Nephron progenitor cell (in vitro differentiated cells): ENCODE data around the gene TRIM40.
"Not testable (repeated sequence)": the region's sequence is repeated elsewhere in the genome, so short reads cannot be mapped to it uniquely, and the experiment has no call there.

ENCODE experiments used
- DNase-seq: peaks from one replicate; pipeline ENCODE4 v3.0.0; 2021
- H3K27ac Mint-ChIP-seq: 2 replicates; pipeline ENCODE4 v1.8.0; 2021; ENCODE audit warnings: mild to moderate bottlenecking, moderate library complexity, mixed read lengths
- H3K27me3 Mint-ChIP-seq: 2 replicates; pipeline ENCODE4 v1.8.0; 2021; ENCODE audit warnings: mild to moderate bottlenecking, low read depth, mixed read lengths; ENCODE audit not compliant: poor library complexity
- H3K36me3 Mint-ChIP-seq: 2 replicates; pipeline ENCODE4 v1.8.0; 2021; ENCODE audit warnings: low read depth, mixed read lengths
- H3K4me1 Mint-ChIP-seq: 2 replicates; pipeline ENCODE4 v1.8.0; 2021; ENCODE audit warnings: mixed read lengths
- H3K4me3 Mint-ChIP-seq: 2 replicates; pipeline ENCODE4 v1.8.0; 2021; ENCODE audit warnings: mild to moderate bottlenecking, moderate library complexity, mixed read lengths
- H3K9me3 Mint-ChIP-seq: 2 replicates; pipeline ENCODE4 v1.8.0; 2021; ENCODE audit warnings: mild to moderate bottlenecking, moderate library complexity, mixed read lengths
- CTCF ChIP-seq: fragments of 200-600 bp; sonication (generic); IDR thresholded peaks from 2 replicates; pipeline ENCODE4 v1.5.0; 2021; ENCODE audit warnings: antibody characterized with exemption

The TRIM40 gene

DNA sequence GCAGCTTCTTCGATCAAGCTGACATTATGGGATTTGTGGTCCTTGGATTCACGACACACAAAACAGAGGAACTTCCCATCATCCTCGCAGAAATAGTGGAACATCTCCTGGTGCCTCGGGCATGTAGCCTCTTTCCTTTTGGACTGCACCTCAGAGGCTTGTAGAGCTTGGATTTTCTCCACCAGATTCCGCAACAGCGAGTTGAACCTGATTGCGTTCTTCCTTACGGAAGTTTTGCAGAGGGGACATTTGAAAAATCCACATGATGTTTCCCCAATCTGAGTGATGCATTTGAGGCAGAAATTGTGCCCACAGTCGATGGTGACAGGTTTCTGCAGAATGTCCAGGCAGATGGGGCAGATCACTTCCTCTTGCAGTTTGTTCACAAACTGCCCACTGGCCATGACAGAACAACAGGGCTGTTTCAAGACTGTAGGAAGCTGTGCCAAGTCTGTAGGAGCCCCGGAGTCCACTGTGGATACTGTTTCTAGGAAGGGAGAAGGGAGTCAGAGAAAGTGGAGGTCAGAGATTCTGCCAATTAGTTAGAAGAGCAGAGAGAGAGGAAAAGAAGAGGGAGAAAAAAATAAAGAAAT lies 23.4 kb upstream of the TRIM40 start:
- H3K9me3 Mint-ChIP-seq, result no peaks in the 10 kb centered on the region
- H3K27ac Mint-ChIP-seq, result no peak overlapping the region
- peaks cover 88% of the 10 kb centered on the region for H3K27me3 Mint-ChIP-seq
- H3K4me3 Mint-ChIP-seq, result no peak overlapping the region
- TF ChIP-seq CTCF, result no peak
- no peaks in the 10 kb centered on the region for H3K36me3 Mint-ChIP-seq
- DNase-seq, result no peak
- no peaks in the 10 kb centered on the region for H3K4me1 Mint-ChIP-seq

- peaks cover 87% of the 10 kb centered on the region for H3K27me3 Mint-ChIP-seq
- H3K27ac Mint-ChIP-seq, result no peak within 1 kb of the TSS
- no peaks in the 10 kb centered on the region for H3K9me3 Mint-ChIP-seq
- DNase-seq, result no peak
- TF ChIP-seq CTCF, result no peak
- H3K36me3 Mint-ChIP-seq, result no peaks in the 10 kb centered on the region
- H3K4me3 Mint-ChIP-seq, result no peak within 1 kb of the TSS
- no peaks in the 10 kb centered on the region for H3K4me1 Mint-ChIP-seq
These were observed 22.8 kb upstream of the TRIM40 start, which contains the start of gene TRIM31 for GRCh38 chr6:30113003-30113759. TSS of gene TRIM31 (minus strand) at chr6:30113090. CDS start at chr6:30112805, 285 bp downstream.

GRCh38 chr6:30113841-30114240 lies 22.1 kb upstream of the TRIM40 start:
- peaks cover 83% of the 10 kb centered on the region for H3K27me3 Mint-ChIP-seq
- TF ChIP-seq CTCF, result no peak
- no peaks in the 10 kb centered on the region for H3K9me3 Mint-ChIP-seq

GRCh38 chr6:30116724-30117123 lies 19.2 kb upstream of the TRIM40 start:
- H3K27me3 Mint-ChIP-seq, result peaks cover 83% of the 10 kb centered on the region

More at GRCh38 chr6:30113841-30114240, 22.1 kb upstream of the TRIM40 start:
- Mint-ChIP-seq H3K4me3 (no peak overlapping the region), H3K4me1 (no peaks in the 10 kb centered on the region), H3K36me3 (no peaks in the 10 kb centered on the region), H3K27ac (no peak overlapping the region)
- no peak for DNase-seq

DNA sequence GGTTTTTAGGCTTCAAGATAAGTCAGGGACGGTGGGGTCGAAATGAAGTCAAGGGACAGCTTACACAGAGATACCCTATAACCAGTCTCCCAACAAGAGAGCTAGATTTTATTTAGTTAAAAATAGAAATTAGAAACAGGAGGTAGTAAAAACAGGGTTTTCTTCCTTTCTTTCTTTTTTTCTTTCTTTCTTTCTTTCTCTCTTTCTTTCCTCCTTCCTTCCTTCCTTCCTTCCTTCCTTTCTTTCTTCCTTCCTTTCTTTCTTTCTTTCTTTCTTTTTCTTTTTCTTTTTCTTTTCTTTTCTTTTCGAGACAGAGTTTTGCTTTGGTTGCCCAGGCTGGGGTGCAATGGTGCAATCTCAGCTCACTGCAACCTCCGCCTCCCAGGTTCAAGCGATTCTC lies 17.2 kb upstream of the TRIM40 start:
- H3K4me1 Mint-ChIP-seq, DNase-seq, H3K27ac Mint-ChIP-seq, H3K36me3 Mint-ChIP-seq, H3K4me3 Mint-ChIP-seq, H3K9me3 Mint-ChIP-seq: not testable (repeated sequence)
- peaks cover 77% of the 10 kb centered on the region for H3K27me3 Mint-ChIP-seq

More at GRCh38 chr6:30116724-30117123, 19.2 kb upstream of the TRIM40 start:
- no peak for TF ChIP-seq CTCF
- no peaks in the 10 kb centered on the region for H3K9me3 Mint-ChIP-seq
- H3K4me3 Mint-ChIP-seq, result no peak overlapping the region
- H3K27ac Mint-ChIP-seq, result no peak overlapping the region
- no peaks in the 10 kb centered on the region for H3K4me1 Mint-ChIP-seq
- no peaks in the 10 kb centered on the region for H3K36me3 Mint-ChIP-seq
- no peak for DNase-seq

- peaks cover 76% of the 10 kb centered on the region for H3K27me3 Mint-ChIP-seq
- H3K36me3 Mint-ChIP-seq, result no peaks in the 10 kb centered on the region
- H3K27ac Mint-ChIP-seq, result no peak overlapping the region
- TF ChIP-seq CTCF, result no peak
- DNase-seq, result no peak
- no peak overlapping the region for H3K4me3 Mint-ChIP-seq
- H3K4me1 Mint-ChIP-seq, result peaks cover 5% of the 10 kb centered on the region
- no peaks in the 10 kb centered on the region for H3K9me3 Mint-ChIP-seq
These were observed 14.2 kb upstream of the TRIM40 start for GRCh38 chr6:30121446-30122366.
